ENCODE results near the gene SCN5A. TPM values are rescaled to one million over a fixed set of nuclear protein-coding genes. Genes with fewer than 3 reads are reported as not detected.

Gene SCN5A
- total RNA-seq, 1 donor from 2014 or later, result 1.2 TPM

DNA sequence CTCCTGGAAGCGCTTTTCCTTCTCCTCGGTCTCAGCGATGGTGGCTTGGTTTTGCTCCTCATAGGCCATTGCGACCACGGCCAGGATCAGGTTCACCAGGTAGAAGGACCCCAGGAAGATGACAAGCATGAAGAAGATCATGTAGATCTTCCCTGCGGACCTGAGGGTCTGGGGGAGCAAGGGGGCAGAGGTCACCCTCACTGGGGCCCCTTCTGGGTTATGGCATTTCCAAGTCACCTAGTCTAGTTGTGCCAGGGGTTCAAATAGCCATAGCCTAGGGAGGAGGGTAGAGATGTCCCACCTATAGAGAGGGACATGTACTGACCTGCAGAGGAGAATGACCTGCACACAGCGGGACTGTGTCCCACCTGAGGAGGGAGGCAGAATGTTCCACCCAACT is 43.5 kb downstream of the SCN5A start:
- FAIRE-seq (no peak), DNase-seq (ENCODE audit: low spot score in 2 of 2) (no peak)

DNA sequence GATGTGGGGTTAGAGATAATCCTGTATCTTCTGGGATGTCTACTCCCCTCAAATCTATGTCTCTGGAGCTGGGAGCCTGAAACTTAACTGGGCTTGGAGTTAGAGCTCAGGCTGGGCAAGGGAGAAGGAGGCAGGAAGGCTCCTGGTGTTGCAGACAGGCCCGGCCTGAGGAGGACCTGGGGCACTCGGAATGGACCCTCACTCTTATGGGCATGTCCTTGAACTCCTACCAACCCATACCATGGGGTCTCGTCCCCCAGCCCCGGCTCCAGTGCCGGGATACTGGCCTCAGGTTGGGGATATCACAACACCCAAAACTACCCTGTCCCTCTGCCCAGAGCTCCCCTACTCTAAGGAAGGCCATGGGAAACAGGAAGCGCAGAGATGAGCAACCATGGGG is 45.2 kb downstream of the SCN5A start:
- FAIRE-seq, result no peak
- DNase-seq (ENCODE audit: low spot score in 2 of 2), result no peak

DNA sequence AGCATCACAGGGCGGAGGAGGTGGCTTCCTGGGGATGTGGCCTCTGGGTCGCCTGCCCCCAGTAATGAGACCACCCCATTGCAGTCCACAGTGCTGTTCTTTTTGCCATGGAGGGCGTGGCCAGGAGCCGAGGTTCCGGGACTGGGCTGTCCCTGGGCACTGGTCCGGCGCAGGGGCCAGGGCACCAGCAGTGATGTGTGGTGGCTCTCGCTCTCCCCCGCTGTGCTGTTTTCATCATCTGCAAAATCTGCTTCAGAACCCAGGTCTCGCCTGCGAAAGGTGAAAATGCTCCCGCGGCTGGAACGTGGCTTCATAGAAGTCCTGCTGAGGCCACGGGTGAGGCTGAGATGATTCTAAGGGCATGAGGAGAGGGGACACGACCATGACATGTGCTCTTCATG is 45.8 kb downstream of the SCN5A start:
- FAIRE-seq (no peak), DNase-seq (ENCODE audit: low spot score in 2 of 2) (no peak)

DNA sequence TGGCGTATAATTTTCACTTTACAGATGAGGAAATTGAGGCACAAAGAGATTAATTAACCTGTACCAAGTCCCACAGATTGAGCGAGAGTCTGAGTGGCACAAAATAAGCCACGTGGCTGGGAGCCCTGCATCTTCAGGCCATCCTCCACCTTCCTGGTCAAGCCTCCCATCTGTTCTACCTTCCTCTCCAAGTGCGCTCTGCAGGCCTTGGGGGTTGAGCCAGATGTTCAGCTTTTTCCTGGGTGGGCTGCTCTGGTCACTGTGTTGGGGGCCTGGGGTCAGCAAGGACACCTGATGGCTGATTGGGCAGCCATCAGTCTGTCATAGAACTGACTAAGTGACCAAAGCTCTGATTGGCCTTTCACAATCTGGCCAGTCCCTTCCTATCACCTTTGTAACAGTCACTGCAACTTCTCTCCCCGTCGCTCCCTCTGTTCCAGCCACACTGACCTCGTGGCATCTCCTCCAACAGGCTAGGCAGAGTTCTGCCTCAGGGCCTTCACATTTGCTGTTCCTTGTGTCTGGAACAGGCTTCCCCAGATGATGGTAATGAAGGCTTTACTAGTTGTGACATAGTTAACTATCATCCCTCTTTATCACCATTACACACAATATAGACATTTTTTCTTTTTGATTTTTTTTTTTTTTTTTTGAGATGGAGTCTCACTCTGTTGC is 46.8 kb downstream of the SCN5A start:
- no peak for DNase-seq (ENCODE audit: low spot score in 2 of 2)
- no peak for FAIRE-seq

DNA sequence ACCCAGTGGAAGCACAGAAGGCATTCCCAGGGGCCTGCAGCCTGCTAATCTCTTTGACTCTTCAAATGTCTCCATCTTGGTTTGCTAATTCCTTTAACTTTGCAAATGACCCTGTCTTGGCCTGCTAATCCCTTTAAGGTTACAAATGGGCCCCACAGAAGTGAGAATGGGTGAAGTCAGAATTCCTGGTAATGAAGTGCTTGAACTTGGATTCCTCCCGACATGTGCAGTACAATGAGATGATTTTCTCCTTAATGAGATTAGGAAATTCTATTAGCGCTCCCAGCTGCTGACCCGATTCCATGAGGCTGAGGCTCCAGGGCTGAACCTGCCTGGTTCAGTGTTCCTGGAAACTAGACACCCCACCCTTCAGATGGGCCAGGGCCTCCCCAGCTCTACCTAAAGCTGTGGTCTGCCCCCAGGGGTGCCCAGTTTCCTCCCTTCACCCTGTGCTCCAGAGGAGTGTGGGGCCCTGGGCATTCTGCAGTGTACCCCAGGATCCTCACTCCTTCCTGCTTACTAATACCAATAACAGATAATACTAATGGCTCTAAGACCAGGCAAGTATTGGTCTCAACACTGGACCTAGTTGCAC is 47.4 kb downstream of the SCN5A start:
- no peak for FAIRE-seq
- no peak for DNase-seq (ENCODE audit: low spot score in 2 of 2)

DNA sequence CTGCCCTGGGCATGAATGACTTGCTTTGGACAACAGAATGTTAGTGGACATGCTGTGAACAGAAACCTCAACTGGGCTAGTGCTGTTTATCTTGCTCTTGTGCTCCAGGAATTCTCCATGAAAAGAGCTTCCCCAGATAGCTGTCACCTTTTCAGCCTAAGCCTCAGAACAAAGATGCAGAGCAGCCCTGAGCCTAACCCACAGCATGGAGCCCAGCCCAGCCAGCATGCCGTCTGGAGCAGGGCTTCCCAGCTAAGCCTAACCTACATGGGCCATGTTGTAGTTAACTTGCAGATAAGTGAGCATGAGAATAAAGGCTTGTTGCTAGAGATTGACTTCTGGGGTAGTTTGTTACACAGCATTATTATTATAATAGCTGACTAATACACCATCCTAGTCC is 48.9 kb downstream of the SCN5A start:
- no peak for DNase-seq (ENCODE audit: low spot score in 2 of 2)

DNA sequence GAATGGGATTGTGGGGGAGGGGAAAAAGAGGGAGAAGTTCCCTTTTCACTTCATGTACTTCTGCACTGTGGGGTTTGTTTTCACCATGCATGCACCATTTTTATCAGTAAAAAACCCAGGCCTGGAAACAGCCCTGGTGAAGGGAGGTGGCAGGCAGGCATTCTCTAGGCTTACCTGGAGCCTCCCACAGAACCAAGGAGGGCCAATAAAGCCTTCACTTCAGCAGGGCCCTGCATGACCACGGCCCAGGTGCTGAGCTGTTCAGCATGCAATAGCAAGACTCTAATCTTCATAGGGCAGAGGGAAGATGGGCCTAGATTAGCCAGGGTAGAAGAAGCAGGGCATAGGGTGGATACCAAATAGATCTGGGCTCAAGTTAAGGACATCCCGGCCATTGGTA is 49.6 kb downstream of the SCN5A start:
- DNase-seq (ENCODE audit: low spot score in 2 of 2) (no peak), FAIRE-seq (no peak)

More for the DNA sequence above, 48.9 kb downstream of the SCN5A start:
- FAIRE-seq, result no peak

DNA sequence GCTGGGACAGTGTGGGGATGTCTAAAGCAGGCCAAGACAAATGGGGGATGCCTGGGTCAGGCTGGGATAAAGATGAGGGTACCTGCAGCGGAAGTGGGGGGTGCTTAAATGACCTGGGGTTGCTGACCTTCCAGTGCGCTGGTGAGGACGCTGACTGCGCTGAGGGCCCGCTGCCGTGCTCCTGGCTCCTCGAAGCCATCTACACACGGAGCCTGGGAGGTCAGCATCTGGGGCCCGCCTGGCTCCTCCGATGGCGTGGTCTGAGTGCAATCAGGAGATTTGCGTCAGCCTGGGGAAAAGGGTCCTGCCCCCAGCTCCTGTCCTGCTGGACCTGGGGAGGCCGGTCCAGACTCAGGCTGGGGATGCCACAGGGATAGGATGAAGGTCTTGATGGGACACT is 50.7 kb downstream of the SCN5A start:
- FAIRE-seq (no peak), DNase-seq (ENCODE audit: low spot score in 2 of 2) (no peak)

DNA sequence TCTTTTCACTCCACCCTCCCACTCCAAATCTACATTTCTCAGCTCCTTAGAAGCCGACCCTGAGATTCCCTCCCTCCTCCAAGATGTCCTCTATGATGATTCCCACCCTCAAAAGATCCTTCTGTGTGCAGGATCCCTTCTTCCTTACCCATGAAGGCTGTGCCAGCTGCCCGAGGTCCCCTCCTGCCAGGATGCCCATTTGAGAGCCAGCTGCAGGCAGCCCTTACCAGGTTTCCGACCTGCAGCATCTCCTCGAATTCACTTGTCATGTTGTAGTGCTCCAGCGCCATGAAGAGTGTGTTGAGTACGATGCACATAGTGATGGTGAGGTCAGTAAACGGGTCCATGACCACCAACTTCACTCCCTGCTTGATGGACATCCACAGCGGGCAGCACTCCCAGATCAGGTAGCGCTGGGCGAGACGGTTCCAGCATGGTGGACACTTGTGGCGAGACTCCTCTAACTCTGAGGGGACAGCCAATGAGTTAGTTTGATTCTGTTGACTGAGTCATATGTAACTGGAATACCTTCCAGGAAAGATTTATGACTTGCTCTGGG is 51.9 kb downstream of the SCN5A start:
- no peak for DNase-seq (ENCODE audit: low spot score in 2 of 2)
- FAIRE-seq, result no peak

DNA sequence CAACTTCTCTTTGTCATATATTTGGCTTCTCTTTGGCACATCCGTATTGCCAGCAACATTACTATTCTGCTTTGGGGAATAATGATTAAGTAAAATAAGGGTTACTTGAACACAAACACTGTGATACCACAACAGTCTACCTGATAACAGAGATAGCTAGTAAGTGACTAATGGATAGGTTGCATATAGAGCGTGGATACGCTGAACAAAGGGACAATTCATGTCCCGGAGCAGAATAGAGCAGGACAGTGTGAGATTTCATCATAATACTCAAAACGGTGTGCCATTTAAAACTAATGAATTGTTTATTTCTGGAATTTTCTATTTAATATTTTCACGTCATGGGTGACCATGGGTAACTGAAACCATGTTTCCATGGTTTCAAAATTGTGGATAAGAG is 54.1 kb downstream of the SCN5A start:
- DNase-seq (ENCODE audit: low spot score in 2 of 2), result no peak
- FAIRE-seq, result no peak

DNA sequence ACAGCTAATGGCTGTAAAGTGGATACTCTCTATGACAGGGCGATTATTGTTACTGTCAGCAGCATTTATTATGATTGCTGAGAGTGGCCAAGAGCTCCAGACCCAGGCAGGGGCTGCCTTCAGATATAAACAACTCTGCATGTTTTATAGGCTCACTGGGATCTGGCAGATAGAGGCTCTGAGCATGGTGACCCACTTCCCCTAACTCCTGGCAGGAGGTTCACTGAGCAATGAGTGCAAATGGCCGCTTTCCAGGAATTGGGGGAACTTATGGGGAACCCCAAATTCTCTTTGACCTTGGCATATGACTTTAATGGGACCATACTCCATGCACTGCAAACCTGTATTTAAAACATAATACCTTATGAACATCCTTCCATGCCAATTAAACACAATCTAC is 59.0 kb downstream of the SCN5A start:
- FAIRE-seq, result no peak
- no peak for DNase-seq (ENCODE audit: low spot score in 2 of 2)

DNA sequence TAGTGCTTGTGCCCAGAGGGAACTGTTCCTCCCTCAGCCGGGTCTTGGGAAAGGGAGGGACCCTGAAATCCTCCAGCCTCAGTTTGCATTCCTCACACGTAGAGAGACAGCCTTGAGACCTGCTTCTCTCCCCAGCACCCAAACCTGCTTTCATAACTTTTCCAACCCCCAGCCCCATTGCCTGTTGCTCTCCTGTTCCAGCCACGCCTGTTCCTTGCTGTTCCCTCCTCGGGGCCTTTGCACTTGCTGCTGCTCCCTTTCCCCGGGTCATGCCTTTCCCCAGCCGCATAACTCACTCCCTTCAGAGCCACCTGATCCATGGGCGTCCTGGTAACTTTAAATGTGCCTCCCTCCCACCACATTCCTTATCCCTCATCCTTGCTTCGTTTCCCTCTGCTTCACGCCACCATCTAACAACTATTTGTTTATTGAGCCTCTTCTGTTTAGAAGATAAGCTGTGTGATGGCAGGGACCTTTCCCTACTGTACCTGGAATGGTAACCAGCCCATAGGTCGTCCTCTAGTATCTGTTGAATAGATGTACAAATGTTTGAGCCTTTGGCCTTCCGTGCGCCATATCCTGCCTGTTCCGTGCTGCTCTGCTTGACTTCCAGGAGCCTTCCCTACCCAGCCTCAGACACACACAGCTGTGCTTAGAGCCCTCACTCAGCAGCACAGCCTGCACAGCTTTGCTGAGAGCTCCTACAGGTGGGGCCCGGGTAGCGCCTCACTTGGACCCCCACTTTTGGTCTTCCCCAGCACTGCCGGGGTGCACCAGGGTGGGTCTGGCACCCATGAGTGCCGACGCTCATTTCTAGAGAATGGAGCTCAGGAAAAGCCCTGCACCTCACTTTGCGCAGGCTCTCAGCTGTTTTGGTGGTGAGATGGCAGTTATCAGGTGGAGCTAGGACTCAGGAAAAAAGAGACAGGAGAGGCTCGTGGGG is 60.2 kb downstream of the SCN5A start:
- DNase-seq (ENCODE audit: low spot score in 2 of 2) (no peak), FAIRE-seq (no peak)

DNA sequence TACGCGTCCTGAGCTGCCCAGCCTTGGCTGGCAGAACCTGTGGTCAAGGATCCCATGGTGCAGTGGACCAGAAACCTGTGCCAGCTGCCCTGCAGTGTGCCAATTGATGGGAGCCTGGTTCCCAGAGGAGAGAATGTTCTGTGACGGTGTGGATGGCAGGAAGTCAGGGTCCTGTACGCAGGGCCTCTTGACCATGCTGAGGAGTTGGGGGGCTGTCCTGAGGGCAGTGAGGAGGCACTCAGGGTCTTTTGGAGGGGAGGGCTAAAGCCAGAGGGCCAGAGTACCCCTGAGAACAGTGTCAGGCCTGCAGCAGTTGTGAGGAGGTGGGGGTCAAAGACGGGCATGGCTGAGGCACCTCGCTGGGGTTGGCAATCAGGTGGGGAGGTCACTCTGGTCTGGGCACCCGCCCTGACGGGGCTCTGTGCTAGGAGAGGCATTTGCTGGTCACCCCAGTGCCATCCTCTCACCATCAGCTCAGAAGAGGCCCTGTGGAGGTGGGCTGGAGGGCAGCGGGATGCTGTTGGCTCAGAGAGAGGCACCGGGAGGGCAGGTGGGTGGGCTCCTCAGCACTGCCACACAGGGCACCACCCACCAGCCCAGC is 61.0 kb downstream of the SCN5A start:
- no peak for FAIRE-seq
- no peak for DNase-seq (ENCODE audit: low spot score in 2 of 2)

DNA sequence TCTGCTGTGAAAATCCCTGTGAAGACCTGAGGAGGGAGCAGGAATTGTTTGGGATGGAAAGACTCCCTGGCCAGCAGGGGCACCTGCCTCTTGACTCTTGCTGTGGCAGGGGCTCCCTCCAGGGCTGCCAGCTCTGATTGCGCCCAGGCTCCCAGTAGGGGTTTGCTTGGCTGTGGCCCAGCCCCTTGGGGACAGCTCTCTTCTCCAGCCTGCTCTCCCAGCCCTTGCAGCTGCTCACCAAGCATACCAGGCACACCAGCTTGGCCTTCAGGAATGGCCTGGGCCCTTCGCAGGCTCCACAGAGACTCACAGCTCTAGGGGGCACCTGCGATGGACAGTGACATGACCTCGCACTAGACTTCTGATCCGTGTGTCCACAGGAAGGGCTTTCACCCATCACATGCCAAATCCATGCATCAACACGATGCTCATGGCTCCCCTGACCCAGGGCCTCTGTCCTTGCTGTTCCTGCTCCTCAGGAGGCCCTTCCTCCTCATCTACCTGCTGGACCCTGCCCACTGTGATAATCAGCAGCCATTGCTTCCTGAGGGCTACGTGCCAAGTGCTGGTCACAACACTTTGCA is 61.8 kb downstream of the SCN5A start:
- DNase-seq (ENCODE audit: low spot score in 2 of 2) (no peak), FAIRE-seq (no peak)

DNA sequence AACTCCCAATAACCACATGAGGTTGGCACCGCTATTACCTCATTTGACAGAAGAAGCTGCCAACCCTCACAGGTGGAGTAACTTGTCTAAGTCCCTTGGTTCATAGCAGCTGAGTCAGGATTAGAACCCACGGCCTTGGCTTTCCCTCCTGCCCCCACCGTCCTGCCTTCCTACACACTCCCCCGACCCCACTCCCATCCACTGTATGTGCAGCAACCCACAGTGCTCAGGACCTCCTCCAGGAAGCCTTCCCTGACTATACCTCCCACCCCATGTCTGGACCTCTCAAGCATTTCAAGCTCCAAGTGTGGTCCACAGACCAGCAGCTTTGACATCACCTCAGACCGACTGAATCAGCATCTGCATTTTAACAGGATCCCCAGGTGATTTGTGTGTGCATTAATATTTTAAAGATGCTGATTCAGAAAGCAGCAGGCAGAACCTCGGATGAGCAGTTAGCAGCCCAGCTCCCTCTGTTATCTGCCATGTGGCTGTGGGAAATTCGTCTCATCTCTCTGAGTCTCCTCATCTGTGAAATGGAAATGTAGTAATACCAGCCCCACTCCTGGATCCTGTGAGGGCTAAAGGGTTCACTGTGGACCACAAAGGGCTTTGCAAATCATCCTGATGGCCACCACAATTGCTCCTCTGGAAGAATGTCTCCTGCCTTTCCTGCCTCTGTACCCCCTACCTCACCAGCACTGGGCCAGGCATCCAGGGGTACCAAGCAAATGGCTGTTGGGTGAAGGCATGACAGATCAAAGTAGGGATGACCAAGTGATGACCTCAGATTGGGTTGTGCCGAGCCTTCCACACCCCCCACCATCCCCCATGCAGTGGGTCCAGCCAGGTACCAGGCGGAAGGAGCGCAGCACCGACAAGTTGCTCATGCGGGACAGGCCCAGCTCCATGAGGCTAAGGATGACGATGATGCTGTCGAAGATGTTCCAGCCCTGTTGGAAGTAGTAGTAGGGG is 62.7 kb downstream of the SCN5A start:
- DNase-seq (ENCODE audit: low spot score in 2 of 2), result no peak
- FAIRE-seq, result no peak

DNA sequence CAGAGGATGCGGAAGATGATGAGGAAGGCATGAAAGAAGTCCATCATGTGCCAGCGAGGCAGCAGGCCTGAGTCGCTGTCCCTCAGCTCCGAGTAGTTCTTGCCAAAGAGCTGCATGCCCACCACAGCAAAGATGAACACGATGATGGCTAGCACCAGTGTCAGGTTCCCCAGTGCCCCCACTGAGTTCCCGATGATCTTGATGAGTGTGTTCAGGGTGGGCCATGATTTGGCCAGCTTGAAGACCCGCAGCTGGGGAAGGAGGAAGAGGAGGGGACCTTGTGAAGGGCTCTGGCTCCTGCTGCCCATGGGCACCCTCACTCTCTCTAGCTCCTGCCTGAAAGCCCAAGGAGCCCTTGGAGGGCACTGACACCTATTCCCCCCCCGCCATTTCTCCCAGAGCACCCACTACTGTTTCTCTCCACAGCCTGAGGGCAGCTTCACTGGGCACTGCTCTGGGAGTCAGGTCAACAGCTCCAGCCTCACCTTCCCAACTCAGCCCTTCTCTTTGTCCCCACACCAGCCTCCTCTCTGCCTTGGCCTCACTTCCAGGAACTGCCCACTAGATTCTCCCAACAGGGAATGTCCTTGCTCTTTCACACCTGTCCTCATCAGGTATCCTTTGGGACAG is 63.6 kb downstream of the SCN5A start:
- no peak for FAIRE-seq
- no peak for DNase-seq (ENCODE audit: low spot score in 2 of 2)

DNA sequence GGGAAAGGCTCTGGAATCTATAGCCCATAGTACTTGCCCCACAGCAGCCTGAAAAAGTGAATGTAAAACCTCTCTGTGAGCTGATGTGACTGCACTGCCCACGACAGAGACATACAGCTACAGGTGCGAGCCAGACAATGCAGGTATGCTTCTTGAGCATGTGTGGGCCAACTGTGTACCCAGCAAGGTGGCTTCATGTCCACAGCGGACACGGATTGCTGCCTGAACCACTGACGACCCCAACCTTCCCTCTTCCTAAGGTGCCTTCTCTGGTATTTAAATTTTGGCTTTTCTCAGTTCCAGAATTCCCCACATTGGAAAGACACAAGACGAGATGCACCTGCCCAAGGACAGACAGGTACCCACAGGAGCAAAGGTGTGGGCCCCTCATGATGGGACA is 65.8 kb downstream of the SCN5A start:
- FAIRE-seq (no peak), DNase-seq (ENCODE audit: low spot score in 2 of 2) (no peak)

DNA sequence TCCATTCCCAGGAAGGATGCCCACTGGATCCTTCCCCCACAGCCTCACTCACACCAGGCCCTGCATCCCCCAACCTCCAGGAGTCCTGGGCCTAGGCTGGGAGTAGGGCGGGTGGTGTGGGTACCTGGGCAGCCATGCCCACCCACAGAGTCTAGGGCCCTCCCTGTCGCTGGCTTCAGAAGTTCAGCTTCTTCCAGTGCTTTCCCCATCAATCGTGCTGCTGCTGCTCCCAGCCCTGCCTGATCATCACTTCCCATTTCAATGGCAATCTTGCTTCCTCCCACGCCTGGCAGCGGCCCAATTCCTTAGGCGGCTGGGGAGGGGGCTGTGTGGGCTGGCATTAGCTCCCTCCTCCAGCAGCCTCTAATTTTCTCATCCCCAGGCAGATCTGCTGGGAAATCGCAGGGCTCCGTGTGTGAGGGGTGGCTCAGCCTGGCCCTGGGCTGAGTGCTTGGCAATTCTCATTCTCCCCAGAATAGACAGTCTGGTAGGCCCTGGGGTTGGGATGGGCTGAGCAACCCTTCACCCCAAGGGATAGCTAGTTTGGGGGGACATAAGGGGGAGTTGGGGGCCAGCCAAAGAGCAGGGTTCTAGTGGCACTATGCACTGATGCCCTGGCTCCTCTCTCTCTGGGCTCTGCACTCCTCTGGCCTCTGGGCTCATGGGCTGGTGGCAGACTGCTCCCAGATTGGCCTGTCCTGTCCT is 66.4 kb downstream of the SCN5A start:
- FAIRE-seq (no peak), DNase-seq (ENCODE audit: low spot score in 2 of 2) (no peak)

Data from frontal cortex (tissue), 4 donors.